ENCODE data around the gene PTPN23.
A peak's percentile ranks its signal among the peaks of the same experiment; 100 is the strongest.
"Not testable (repeated sequence)": the region's sequence is repeated elsewhere in the genome, so short reads cannot be mapped to it uniquely, and the experiment has no call there.

Gene PTPN23, protein sequence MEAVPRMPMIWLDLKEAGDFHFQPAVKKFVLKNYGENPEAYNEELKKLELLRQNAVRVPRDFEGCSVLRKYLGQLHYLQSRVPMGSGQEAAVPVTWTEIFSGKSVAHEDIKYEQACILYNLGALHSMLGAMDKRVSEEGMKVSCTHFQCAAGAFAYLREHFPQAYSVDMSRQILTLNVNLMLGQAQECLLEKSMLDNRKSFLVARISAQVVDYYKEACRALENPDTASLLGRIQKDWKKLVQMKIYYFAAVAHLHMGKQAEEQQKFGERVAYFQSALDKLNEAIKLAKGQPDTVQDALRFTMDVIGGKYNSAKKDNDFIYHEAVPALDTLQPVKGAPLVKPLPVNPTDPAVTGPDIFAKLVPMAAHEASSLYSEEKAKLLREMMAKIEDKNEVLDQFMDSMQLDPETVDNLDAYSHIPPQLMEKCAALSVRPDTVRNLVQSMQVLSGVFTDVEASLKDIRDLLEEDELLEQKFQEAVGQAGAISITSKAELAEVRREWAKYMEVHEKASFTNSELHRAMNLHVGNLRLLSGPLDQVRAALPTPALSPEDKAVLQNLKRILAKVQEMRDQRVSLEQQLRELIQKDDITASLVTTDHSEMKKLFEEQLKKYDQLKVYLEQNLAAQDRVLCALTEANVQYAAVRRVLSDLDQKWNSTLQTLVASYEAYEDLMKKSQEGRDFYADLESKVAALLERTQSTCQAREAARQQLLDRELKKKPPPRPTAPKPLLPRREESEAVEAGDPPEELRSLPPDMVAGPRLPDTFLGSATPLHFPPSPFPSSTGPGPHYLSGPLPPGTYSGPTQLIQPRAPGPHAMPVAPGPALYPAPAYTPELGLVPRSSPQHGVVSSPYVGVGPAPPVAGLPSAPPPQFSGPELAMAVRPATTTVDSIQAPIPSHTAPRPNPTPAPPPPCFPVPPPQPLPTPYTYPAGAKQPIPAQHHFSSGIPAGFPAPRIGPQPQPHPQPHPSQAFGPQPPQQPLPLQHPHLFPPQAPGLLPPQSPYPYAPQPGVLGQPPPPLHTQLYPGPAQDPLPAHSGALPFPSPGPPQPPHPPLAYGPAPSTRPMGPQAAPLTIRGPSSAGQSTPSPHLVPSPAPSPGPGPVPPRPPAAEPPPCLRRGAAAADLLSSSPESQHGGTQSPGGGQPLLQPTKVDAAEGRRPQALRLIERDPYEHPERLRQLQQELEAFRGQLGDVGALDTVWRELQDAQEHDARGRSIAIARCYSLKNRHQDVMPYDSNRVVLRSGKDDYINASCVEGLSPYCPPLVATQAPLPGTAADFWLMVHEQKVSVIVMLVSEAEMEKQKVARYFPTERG (N-terminal part only)

DNA sequence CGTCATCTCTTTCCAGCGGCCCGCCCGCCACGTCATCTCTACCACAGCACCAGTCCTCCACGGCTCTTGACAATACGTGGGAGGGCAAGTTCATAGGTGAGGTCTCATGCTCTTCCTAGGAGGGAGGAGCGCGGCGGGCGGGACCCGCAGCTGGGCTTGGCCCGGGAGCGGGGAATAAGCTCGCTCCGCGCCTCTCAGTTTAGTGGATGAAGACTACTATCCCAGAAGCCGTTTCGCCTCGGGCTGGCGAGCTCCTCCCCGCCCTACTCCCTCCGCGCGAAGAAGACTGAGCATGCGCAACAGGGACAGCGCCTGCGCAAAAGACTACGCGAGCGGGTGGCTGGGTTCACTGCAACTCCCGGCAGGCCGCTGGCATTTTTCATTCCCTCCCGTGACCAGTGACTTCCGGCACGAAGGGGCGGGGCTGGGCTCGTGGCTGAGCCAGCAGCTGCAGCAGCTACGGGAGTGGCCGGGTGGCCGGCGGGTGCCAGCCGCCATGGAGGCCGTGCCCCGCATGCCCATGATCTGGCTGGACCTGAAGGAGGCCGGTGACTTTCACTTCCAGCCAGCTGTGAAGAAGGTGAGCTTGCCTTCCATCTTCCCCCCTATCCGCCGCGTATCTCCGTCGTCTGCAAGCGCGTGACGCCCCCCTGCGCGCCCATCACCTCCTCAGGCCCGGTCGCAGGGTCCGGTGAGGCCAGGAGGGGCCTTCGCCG lies at the start of gene PTPN23:
PTPN23 (plus strand) TSS at position 421 of the 716 bp plus-strand sequence; CDS start at position 497, 76 bp downstream.
- peak; percentile 99 for DNase-seq

DNA sequence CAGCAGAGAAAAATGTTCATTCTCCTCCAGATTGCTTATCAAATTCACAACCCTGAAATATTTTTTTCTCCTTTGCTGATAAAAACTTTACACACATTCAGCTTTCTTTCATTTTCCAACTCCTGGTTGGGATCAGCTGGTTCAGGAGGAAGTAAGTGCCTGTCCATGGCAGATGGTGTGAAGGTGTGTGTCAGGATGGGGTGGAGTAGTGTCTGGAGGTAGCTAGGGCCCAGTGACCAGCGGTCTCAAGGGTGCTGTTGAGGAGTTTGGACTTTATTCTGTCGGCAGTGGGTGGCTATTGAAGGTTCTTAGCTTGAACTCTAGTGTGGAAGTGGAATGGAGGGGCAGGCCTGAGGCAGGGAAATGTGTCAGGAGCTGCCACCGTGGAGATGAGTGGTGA lies 46.9 kb upstream of the PTPN23 start:
- no peak for DNase-seq

DNA sequence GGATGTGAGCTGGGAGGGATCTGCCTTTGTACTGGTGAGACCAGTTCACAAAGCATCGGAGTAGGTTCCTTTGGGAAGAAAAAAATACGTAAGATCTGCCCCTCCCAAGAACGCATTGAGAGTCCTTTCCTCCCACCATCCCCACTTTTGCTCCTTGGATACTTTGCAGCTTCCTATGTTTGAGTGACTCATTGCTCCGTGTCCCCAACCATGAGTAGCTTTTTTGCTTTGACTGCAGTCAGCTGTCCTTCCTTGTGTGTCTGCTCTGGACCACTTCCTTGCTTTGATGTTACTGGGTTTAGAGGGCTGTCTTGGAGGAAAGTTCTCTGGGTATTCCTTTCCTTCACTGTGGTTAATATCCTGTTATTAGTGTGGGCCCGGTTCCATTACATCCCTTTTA lies 43.2 kb upstream of the PTPN23 start:
- DNase-seq = no peak

DNA sequence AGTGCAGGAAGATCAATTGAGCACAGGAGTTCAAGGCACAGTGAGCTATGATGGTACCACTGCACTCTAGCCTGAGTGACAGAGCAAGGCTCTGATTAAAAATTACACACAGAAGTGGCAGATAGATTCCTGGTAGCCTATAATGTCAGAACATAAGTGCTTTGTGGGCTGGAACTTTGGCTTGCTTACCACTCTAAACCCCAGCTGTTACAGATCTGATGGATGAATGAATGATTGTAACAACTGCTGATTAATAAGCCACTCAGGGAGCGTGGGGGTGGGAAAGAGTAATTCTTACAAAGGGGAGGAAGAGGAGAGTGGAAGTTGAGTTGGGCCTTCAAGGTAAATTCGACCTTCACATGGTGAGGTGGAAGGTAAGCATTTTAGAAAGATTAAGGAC lies 40.9 kb upstream of the PTPN23 start:
- no peak for DNase-seq

GRCh38 chr3:47340866-47341265 lies 40.0 kb upstream of the PTPN23 start:
- DNase-seq = no peak

DNA sequence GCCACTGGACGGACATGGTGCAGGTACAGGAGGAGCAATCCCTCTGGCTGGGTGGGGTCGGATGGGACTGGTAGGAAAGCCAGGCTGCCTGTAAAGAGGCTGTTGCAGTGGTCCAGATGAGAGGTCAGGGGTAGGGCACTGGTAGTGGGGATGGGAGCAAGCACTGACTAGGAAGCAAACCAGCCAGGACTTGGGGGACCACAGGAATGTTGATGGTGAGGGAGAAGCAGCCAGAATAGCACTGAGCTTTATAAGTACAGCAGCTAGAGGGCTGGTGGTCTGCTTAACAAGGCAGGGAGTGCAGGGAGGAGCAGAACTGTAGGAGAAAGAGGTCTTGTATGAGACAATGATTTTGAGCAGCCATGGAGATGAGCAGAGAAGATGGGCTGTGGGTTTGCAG lies 38.7 kb upstream of the PTPN23 start:
- no peak for DNase-seq

DNA sequence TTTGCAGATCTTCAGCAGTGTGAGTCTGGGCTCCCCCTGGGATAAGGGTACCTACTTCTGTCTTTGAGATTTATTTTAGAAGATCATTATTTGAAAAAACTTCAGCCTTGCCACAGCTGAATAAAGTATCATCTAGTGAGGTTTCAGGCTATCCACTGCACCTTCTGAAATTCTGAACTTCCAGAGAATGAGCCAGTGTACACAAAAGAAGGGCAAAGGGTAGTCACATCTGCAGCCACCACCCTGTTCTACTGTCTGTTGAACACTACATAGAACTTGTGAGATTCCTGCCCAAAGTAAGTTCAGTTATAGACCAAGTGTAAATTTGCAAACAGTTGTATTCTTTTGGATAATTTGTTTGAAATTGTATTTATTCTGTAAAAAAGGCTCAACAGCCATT lies 38.0 kb upstream of the PTPN23 start:
- no peak for DNase-seq

- DNase-seq = no peak
Observed at GRCh38 chr3:47343471-47343971, 37.3 kb upstream of the PTPN23 start.

- DNase-seq = no peak
Observed at GRCh38 chr3:47344971-47345370, 35.9 kb upstream of the PTPN23 start.

DNA sequence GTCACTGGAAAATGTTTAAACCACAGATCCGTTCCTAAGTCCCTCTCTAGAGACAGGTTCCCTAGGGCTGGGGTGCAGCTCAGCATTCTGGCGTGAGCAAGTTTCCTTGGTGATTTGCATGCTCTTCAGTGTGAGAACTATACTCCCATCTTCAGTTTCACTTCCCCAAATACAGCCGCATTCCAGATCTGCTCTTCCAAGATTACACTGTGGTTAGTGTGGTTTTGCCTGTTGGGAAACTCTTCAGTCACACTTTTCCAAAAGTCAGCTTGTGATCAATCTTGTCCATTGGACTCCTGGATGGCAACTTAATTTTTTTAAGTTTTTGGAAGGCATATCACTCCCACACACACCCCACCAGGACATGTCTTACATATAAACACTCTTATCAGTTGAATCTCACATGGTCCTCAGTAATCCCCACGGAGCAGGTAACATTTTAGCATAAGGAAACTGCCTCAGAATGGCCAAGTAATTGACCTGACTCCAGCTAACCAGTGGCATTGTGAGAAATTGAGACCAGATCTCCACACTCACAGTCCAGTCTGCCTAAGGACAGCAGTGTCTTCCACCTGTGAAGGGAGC lies 33.5 kb upstream of the PTPN23 start:
- DNase-seq = peak; percentile 63

GRCh38 chr3:47348411-47349154 lies 32.2 kb upstream of the PTPN23 start:
- no peak for DNase-seq

DNA sequence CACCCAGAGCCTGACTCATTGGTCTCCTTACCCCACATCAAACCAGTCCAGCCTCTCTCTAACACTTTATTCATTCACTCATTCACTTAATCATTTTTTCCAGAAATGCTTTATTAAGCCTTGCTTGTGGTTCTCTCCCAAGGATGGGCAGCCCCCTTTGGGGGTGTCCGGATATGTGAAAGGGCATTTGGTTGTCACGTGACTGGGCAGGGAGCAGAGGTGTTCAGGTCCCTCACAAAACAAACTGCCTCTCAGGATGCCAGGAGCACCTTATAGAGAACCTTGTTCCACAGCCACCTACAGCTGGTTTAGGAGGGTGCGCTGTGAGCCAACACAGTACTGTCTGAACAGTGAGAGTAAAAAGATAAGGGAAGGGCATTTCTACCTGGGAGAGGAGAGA lies 25.8 kb upstream of the PTPN23 start:
- DNase-seq = no peak

DNA sequence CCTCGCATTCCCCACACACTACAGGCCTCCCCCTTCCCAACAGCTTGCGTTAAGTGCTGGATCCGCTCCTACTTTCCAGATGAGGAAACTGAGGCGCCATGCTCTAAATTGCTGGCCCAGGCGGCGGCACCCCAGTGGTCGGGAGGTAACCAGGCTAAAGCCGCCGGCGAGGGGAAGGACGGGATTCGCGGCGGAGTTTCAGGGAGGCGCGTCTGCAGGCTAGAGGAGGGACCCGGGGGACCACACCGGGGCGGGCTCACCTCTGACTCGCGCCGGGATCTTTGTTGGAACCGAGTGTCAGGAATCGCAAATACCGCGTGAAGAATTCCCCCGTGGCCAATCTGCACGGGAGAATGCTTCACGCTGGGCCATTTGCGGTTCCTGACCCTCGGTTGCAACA lies 24.6 kb upstream of the PTPN23 start:
- DNase-seq = no peak

- no peak for DNase-seq
Observed at GRCh38 chr3:47359323-47359722, 21.5 kb upstream of the PTPN23 start.

DNA sequence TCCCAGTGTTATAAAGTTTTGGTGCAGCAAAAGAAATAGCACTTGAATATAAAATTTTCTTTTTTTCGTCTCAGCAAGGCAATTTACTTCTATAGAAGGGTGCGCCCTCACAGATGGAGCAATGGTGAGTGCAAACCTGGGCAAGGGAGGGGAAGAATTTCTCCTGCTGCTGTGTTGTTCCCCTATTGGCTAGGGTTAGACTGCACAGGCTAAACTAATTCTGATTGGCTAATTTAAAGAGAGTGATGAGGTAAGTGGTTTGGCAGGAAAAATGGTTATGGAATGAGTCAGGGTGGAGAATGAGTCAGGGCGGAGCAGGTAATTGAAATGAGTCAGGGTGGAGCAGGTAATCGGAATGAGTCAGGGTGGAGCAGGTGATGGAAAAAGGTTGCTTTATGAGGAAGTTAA lies 20.7 kb upstream of the PTPN23 start:
- not testable (repeated sequence) for DNase-seq

DNA sequence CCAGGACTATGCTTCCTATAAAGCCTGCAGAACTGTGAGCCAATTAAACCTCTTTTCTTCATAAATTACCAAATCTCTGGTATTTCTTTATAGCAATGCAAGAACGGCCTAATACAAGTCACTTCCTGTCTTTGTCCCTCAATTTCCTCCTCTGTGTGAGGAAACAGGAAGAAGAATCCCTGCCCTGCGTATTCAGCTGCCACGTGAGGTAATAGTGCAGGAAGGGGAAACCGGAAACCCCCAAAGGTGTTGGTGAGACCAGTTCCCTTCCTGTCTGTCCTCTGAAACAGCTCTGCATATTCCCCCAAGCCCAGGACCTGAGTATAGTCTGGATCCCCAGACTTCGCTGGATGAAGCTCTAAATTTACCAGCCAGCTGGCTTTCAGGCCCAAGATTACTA lies 18.1 kb upstream of the PTPN23 start:
- no peak for DNase-seq

GRCh38 chr3:47365213-47366153 lies 15.3 kb upstream of the PTPN23 start:
- no peak for DNase-seq

GRCh38 chr3:47366833-47367232 lies 14.0 kb upstream of the PTPN23 start:
- DNase-seq = no peak

DNA sequence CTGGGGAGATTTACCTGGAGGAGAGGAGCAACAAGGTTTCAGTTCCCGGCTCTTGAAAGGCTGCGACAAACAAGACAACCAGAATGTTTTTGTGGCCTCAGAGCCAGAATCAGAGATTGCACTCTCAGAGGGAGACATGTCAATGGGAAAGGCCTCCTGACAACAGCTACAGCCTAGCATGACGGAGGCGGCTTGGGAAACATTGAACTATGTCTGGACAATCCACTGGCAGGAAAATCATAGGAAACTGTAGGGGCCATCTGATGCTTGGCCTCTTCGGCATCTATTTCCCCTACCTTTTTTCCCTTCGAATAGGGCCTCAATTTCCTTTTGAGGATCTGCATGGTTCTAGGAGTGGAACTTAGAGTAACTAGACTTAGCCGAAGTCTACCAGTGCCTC lies 13.2 kb upstream of the PTPN23 start:
- no peak for DNase-seq

- DNase-seq = not testable (repeated sequence)
Observed at GRCh38 chr3:47370020-47370419, 10.8 kb upstream of the PTPN23 start.

Data from hematopoietic multipotent progenitor cell treated with erythropoietin and hydrocortisone succinate and interleukin-3 and kit ligand, for 6 days (in vitro differentiated cells).